Glomerular visceral epithelial cell (primary cell): ENCODE results near the gene ARHGAP31.
"Not testable (repeated sequence)": the region's sequence is repeated elsewhere in the genome, so short reads cannot be mapped to it uniquely, and the experiment has no call there.

Experiments
- DNase-seq: peaks from one replicate; pipeline ENCODE4 v3.0.0-alpha.2; 2016; ENCODE audit errors: extremely low spot score

Gene ARHGAP31

GRCh38 chr3:119319311-119319710 lies 25.1 kb downstream of the ARHGAP31 start:
- DNase-seq: no peak

GRCh38 chr3:119320785-119321184 lies 26.6 kb downstream of the ARHGAP31 start:
- not testable (repeated sequence) for DNase-seq

GRCh38 chr3:119322021-119322834 lies 28.0 kb downstream of the ARHGAP31 start:
- peak; percentile 39 for DNase-seq

- DNase-seq: peak; percentile 91
These were observed 28.9 kb downstream of the ARHGAP31 start for GRCh38 chr3:119322835-119323722.

- no peak for DNase-seq
These were observed 29.5 kb downstream of the ARHGAP31 start for GRCh38 chr3:119323723-119324085.

GRCh38 chr3:119324899-119325298 lies 30.7 kb downstream of the ARHGAP31 start:
- no peak for DNase-seq

- no peak for DNase-seq
These were observed 32.8 kb downstream of the ARHGAP31 start for GRCh38 chr3:119326976-119327375.

- no peak for DNase-seq
These were observed 35.4 kb downstream of the ARHGAP31 start for GRCh38 chr3:119329551-119329950.

GRCh38 chr3:119330181-119330580 lies 36.0 kb downstream of the ARHGAP31 start:
- no peak for DNase-seq

GRCh38 chr3:119330858-119331257 lies 36.7 kb downstream of the ARHGAP31 start:
- DNase-seq: no peak

GRCh38 chr3:119331661-119332060 lies 37.5 kb downstream of the ARHGAP31 start:
- DNase-seq: no peak

GRCh38 chr3:119333773-119334509 lies 39.8 kb downstream of the ARHGAP31 start:
- no peak for DNase-seq

GRCh38 chr3:119336823-119337222 lies 42.6 kb downstream of the ARHGAP31 start:
- DNase-seq: no peak

- not testable (repeated sequence) for DNase-seq
These were observed 43.2 kb downstream of the ARHGAP31 start for GRCh38 chr3:119337407-119337806.

- DNase-seq: no peak
These were observed 44.6 kb downstream of the ARHGAP31 start for GRCh38 chr3:119338754-119339153.

GRCh38 chr3:119340014-119340413 lies 45.8 kb downstream of the ARHGAP31 start:
- DNase-seq: no peak

GRCh38 chr3:119340446-119340845 lies 46.3 kb downstream of the ARHGAP31 start:
- DNase-seq: no peak

- no peak for DNase-seq
These were observed 48.0 kb downstream of the ARHGAP31 start for GRCh38 chr3:119342176-119342575.

GRCh38 chr3:119343719-119344118 lies 49.5 kb downstream of the ARHGAP31 start:
- no peak for DNase-seq

GRCh38 chr3:119346076-119346496 lies 51.9 kb downstream of the ARHGAP31 start:
- no peak for DNase-seq

GRCh38 chr3:119347036-119347435 lies 52.9 kb downstream of the ARHGAP31 start:
- DNase-seq: no peak
